K562 (cell line): ENCODE results near the gene KPNA1. TPM values are rescaled to one million over a fixed set of nuclear protein-coding genes. Genes with fewer than 3 reads are reported as not detected.

Experiments
- AFF1 ChIP-seq, 2 experiments: fragments of 450-650 bp; IDR thresholded peaks; 2 replicates each; pipeline ENCODE4 v1.6.1; 2018; ENCODE audit warnings: mild to moderate bottlenecking in 2 of 2, low read depth in 1 of 2; ENCODE audit not compliant: partially characterized antibody in 2 of 2
- ARID3B ChIP-seq: fragments of 250-450 bp; sonication (Bioruptor Pico); IDR thresholded peaks from 2 replicates; pipeline ENCODE4 v1.4.0; 2020; ENCODE audit warnings: borderline replicate concordance
- BMI1 ChIP-seq: fragments of 150-350 bp; IDR thresholded peaks from 2 replicates; pipeline ENCODE4 v1.6.1; 2014; ENCODE audit warnings: low read length
- ELF1 ChIP-seq: fragments of 200-800 bp; sonication (Bioruptor generic); IDR thresholded peaks from 2 replicates; pipeline ENCODE4 v1.6.1; 2016; ENCODE audit warnings: missing genetic modification characterization, missing compliant biosample characterization
- HCFC1 ChIP-seq: IDR thresholded peaks from 2 replicates; pipeline ENCODE4 v1.6.1; 2012; ENCODE audit warnings: low read depth, low read length, improper control_type of control experiment
- ILK ChIP-seq: fragments of 450-650 bp; IDR thresholded peaks from 2 replicates; pipeline ENCODE4 v1.6.1; 2016; ENCODE audit warnings: missing genetic modification characterization, low read depth, mild to moderate bottlenecking, missing compliant biosample characterization, moderate library complexity, borderline replicate concordance
- KLF16 ChIP-seq: IDR thresholded peaks from 2 replicates; pipeline ENCODE4 v1.6.1; 2016; ENCODE audit warnings: antibody characterized with exemption
- MAZ ChIP-seq, 2 experiments: fragments of 450-650 bp in 1 of 2; sonication (generic) in 1 of 2; formaldehyde crosslinking; IDR thresholded peaks in 1 of 2; conservative IDR thresholded peaks in 1 of 2; 2 replicates each; pipeline versions ENCODE4 v1.4.0 to v1.5.0; 2020; ENCODE audit warnings: mild to moderate bottlenecking in 1 of 2, missing genetic modification reagents in 1 of 2
- MTF1 ChIP-seq: fragments of 250-450 bp; sonication (Bioruptor Pico); IDR thresholded peaks from 2 replicates; pipeline ENCODE4 v1.9.0; 2021; ENCODE audit warnings: moderate library complexity, mild to moderate bottlenecking, inconsistent platforms, borderline replicate concordance
- NFIC ChIP-seq: fragments of 450-650 bp; IDR thresholded peaks from 2 replicates; pipeline ENCODE4 v1.6.1; 2017; ENCODE audit warnings: mild to moderate bottlenecking, inconsistent platforms
- NUFIP1 ChIP-seq: fragments of 450-650 bp; IDR thresholded peaks from 2 replicates; pipeline ENCODE4 v1.6.1; 2018; ENCODE audit not compliant: partially characterized antibody
- TAF15 ChIP-seq: fragments of 200-400 bp; formaldehyde crosslinking; IDR thresholded peaks from 2 replicates; pipeline ENCODE4 v1.6.1; 2017; ENCODE audit warnings: mild to moderate bottlenecking, low read depth, low read length, moderate library complexity
- TBP ChIP-seq: optimal IDR thresholded peaks from 2 replicates; pipeline ENCODE3; 2011; ENCODE audit warnings: low read depth, low read length, improper control_type of control experiment
- TCF7L2 ChIP-seq: fragments of 150-350 bp; IDR thresholded peaks from 2 replicates; pipeline ENCODE4 v1.6.1; 2016; ENCODE audit warnings: low read depth, mild to moderate bottlenecking, low read length, moderate library complexity
- THRAP3 ChIP-seq: fragments of 450-650 bp; IDR thresholded peaks from 2 replicates; pipeline ENCODE4 v1.6.1; 2016; ENCODE audit warnings: mild to moderate bottlenecking, inconsistent platforms, borderline replicate concordance
- XRCC3 ChIP-seq: fragments of 450-650 bp; IDR thresholded peaks from 2 replicates; pipeline ENCODE4 v1.6.1; 2017; ENCODE audit warnings: mild to moderate bottlenecking, moderate library complexity
- ZNF785 ChIP-seq: fragments of 250-450 bp; sonication (Bioruptor Pico); IDR thresholded peaks from 2 replicates; pipeline ENCODE4 v1.4.0; 2020; ENCODE audit warnings: mild to moderate bottlenecking
- polyA plus RNA-seq, 8 experiments: library from polyadenylated mRNA; depleted of rRNA in 4 of 8; stranded (reverse) in 5 of 8; unstranded in 3 of 8; fragments of >200 nt; fragmentation: Nextera tagmentation in 2 of 8; fragmentation: Illumina TruSeq in 1 of 8; extraction: Ambion mirVana in 2 of 8; extraction: Trizol in 1 of 8; gene quantifications; 2 replicates each; pipeline versions ENCODE4 v1.2.1 to v1.2.3, GENCODE V29; 2011 to 2014; ENCODE audit warnings: inconsistent platforms in 1 of 8, missing spikeins in 1 of 8
- total RNA-seq, 7 experiments: library from RNA; depleted of rRNA in 6 of 7; stranded (reverse); fragments of >200 nt in 6 of 7; fragmentation: Illumina TruSeq in 2 of 7; extraction: Trizol in 2 of 7; gene quantifications; 2 replicates each; pipeline versions ENCODE4 v1.2.1 to v1.2.3, GENCODE V29; 2011 to 2021; ENCODE audit warnings: low replicate concordance in 1 of 7
- TF ChIP-seq, protein P1 (sequence below), 2 experiments: fragments of 150-350 bp in 1 of 2; IDR thresholded peaks; 2 replicates each; pipeline ENCODE4 v1.6.1; 2012 to 2016; ENCODE audit warnings: low read depth in 2 of 2, low read length in 2 of 2, mild to moderate bottlenecking in 1 of 2, moderate library complexity in 1 of 2

The KPNA1 gene
- total and polyA plus RNA-seq, 9 of the 15 experiments (the other 6 are each of a cell fraction or from before 2014, with no cell fraction given): 9.3 to 53.8 (median 33.5) TPM

DNA sequence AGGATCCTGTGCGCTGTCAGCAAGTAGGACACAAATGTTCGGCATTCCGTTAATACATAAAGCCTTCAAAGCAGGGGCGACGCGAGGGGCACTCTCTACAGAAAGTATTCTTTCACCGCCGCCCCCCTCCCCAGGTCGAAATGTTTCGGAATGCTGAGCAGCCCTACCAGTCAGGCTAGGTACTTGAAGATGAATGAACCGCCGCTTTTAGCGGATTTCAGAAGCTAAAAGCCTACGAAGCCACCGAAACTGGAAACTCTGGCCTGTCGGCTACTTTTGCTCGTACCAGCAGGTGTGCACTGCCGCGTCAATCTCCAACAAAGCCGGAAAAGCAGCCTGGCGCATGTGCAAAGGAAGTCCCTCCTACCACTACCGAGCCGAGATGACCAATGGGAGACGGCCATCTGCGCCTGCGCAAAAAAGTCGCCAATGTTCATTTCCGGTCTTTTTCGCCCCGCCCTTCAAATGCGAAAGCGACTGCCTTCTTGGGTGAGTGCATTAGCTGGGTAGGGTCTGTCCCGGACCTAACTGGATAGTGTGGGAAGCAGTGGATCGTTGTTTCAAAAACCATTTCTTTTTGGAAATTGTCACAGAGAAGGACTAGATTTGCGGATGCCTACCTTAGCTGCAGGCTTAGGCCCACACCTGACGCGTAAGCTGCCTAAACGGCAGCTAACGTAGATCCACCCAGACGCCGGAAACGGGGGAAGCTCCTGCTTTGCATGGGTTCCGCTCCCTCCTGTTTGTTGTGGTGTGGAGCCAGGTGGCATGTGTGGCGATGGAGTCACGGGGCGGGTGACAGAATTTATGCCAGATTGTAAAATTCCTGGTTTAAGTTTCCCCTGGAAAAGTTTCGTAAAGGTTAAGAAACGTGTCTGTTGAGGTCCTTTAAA lies 98.7 kb downstream of the KPNA1 start, which contains the start of gene WDR5B (continued):
- TF ChIP-seq, protein P1, sequence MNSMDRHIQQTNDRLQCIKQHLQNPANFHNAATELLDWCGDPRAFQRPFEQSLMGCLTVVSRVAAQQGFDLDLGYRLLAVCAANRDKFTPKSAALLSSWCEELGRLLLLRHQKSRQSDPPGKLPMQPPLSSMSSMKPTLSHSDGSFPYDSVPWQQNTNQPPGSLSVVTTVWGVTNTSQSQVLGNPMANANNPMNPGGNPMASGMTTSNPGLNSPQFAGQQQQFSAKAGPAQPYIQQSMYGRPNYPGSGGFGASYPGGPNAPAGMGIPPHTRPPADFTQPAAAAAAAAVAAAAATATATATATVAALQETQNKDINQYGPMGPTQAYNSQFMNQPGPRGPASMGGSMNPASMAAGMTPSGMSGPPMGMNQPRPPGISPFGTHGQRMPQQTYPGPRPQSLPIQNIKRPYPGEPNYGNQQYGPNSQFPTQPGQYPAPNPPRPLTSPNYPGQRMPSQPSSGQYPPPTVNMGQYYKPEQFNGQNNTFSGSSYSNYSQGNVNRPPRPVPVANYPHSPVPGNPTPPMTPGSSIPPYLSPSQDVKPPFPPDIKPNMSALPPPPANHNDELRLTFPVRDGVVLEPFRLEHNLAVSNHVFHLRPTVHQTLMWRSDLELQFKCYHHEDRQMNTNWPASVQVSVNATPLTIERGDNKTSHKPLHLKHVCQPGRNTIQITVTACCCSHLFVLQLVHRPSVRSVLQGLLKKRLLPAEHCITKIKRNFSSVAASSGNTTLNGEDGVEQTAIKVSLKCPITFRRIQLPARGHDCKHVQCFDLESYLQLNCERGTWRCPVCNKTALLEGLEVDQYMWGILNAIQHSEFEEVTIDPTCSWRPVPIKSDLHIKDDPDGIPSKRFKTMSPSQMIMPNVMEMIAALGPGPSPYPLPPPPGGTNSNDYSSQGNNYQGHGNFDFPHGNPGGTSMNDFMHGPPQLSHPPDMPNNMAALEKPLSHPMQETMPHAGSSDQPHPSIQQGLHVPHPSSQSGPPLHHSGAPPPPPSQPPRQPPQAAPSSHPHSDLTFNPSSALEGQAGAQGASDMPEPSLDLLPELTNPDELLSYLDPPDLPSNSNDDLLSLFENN (IDR thresholded peaks at IDR 0.05; ENCODE audit: low read depth in 2 of 2, low read length in 2 of 2): no peak
- TF ChIP-seq AFF1 (IDR thresholded peaks at IDR 0.05; ENCODE audit: low read depth in 1 of 2, partially characterized antibody in 2 of 2): no peak
- peak; percentile 88 for TF ChIP-seq ELF1 (tag)
- no peak for TF ChIP-seq XRCC3
- TF ChIP-seq TCF7L2: no peak
- peak; percentile 87 for TF ChIP-seq TBP
- TF ChIP-seq HCFC1: 0 out of 2 replicates have a peak, but pooled peaks have one; percentile 18
- no peak for TF ChIP-seq THRAP3
- no peak for TF ChIP-seq BMI1
- no peak for TF ChIP-seq ZNF785 (CRISPR knock-in tag)
- peak; percentile 28; the same call in 1 of the 2 replicates for TF ChIP-seq NFIC
- no peak for TF ChIP-seq ARID3B (CRISPR knock-in tag)
- TF ChIP-seq MTF1: no peak
- no peak for TF ChIP-seq KLF16
- no peak for TF ChIP-seq NUFIP1
- TF ChIP-seq MAZ (CRISPR knock-in tag; conservative IDR thresholded peaks at IDR 0.05 in 1 of 2, IDR thresholded peaks at IDR 0.05 in 1 of 2): peak; percentile 21 to 59; a peak in 1 of 4 replicates
- no peak for TF ChIP-seq ILK
- no peak for TF ChIP-seq TAF15
